WI38 (cell line): ENCODE results near the gene PNKP.

Experiments
- H3K4me3 ChIP-seq: 2 replicates; pipeline ENCODE4 v1.5.1; 2011; ENCODE audit warnings: low read depth, mild to moderate bottlenecking, control low read depth, low read length
- TF ChIP-seq, protein P1 (sequence below): IDR thresholded peaks from 2 replicates; pipeline ENCODE4 v1.5.1; 2012; ENCODE audit warnings: low read depth, mild to moderate bottlenecking, control low read depth, low read length

Gene PNKP

DNA sequence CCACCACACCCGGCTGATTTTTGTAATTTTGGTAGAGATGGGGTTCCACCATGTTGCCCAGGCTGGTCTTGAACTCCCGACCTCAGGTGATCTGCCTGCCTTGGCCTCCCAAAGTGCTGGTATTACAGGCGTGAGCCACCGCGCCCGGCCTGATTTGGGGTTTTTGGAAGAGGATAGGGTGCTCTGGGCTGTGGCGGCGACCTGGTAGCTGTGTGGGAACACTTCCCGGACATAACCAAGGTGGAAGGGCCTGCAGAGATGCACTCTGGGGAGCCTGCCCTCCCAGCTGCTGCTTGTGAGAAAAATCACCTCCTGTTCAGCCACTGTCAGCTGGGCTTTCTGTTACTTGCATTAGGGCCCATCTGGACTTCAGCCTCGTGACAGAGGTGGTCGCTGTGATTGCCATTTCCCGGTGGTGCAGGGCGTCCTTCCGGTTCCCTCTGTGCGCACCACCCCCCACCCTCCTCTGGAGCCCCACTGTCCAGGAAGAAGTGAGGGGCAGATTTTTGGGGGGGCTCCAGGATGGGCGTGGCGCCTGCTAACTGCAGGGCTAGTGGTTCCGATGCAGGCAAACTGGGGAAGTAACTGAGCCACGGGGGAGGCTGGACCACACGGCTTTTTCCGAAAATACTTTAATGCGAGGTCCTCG lies 21.8 kb upstream of the PNKP start:
- TF ChIP-seq, protein P1, sequence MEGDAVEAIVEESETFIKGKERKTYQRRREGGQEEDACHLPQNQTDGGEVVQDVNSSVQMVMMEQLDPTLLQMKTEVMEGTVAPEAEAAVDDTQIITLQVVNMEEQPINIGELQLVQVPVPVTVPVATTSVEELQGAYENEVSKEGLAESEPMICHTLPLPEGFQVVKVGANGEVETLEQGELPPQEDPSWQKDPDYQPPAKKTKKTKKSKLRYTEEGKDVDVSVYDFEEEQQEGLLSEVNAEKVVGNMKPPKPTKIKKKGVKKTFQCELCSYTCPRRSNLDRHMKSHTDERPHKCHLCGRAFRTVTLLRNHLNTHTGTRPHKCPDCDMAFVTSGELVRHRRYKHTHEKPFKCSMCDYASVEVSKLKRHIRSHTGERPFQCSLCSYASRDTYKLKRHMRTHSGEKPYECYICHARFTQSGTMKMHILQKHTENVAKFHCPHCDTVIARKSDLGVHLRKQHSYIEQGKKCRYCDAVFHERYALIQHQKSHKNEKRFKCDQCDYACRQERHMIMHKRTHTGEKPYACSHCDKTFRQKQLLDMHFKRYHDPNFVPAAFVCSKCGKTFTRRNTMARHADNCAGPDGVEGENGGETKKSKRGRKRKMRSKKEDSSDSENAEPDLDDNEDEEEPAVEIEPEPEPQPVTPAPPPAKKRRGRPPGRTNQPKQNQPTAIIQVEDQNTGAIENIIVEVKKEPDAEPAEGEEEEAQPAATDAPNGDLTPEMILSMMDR: no peak
- no peak overlapping the region for H3K4me3 ChIP-seq

DNA sequence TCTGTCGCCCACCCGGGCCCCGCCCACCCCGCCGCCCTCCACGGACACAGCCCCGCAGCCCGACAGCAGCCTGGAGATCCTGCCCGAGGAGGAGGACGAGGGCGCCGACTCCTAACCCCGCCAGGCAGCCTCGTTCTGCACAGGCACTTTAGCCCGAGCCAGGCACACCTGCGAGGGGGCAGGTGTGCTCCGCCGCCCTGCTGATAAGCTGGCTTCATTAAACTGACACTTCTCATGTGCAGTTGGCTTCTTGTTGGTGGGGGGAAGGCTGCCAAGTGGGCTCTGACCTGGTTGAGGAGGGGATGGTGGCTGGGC lies 21.1 kb upstream of the PNKP start:
- H3K4me3 ChIP-seq: no peak overlapping the region
- TF ChIP-seq, protein P1: no peak

DNA sequence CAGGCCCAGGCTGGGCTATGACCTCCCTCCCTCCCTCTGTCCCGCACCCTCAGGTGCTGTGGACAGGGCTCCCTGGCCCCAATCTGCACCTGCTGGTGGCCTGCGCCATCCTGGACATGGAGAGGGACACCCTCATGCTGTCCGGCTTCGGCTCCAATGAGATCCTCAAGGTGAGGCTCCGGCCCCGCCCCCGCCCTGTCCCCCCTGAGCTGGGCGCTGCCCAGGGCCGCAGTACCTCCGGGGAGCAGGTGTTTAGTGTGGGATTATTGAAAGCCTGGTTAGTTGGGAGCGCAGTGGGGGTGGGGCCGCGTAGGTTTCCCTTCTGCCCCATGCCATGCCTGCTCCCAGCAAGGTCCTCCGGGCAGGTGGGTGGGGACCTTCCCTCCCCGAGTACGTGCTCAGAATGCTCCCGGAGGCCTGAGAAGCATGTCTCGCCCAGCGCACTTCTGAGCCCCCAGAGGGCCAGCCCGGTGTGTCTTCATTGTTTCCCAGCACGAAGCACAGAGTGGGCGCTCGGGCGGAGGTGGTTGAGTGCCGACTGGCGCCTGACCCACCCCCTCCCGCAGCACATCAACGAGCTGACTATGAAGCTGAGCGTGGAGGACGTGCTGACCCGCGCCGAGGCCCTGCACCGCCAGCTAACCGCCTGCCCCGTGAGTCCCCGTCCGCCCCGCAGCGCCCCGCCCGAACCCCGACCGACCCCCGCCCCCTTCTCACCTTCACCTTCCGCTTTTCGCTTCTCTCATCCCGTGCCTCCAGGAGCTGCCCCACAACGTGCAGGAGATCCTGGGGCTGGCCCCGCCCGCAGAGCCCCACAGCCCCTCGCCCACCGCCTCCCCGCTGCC lies 20.5 kb upstream of the PNKP start:
- TF ChIP-seq, protein P1: no peak
- no peak overlapping the region for H3K4me3 ChIP-seq

DNA sequence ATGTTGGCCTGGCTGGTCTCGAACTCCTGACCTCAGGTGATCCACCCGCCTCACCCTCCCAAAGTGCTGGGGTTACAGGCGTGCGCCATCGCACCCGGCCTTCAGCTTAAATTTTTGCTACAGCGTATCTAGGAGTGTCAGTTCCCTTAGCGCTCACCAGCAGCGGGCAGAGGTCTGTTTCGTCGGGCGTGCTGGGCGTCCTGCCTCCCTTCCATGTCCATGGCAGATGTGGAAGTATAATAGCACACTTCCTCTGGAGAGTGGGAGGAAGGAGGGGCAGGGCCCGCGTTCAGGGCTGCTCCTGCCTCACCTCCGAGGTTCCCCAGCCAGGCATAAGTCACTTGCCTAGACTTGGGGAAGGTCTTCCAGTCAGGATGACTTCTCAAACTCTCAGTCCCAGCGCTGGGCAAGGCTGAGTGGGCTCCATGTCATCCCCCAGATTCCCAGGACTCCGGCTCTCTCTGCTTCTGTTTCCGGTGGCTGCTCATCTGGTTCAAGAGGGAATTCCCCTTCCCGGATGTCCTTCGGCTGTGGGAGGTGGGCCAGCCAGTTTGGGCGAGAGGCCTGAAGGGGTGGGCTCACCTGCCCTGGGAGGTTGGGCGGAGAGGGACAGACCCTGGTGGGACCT lies 19.8 kb upstream of the PNKP start:
- no peak overlapping the region for H3K4me3 ChIP-seq
- TF ChIP-seq, protein P1: no peak

DNA sequence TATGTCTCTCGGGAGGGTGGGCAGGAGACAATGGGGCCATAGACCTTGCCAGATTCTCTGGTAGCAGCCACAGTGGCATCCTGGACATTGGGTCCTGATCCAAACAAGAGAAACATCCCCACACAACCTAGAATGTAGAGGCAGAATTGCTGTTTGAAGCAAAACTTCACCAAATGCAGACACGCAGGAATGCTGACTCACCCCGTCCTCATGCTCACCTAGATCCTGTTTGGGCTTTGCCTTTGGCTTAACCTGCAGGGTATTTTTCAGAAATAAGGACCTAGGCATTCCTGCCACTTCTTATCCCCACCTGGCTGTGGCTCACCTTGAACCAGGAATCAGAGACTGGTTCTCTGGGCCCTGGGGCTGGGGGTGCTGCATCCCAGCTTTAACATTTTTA lies 17.4 kb upstream of the PNKP start:
- TF ChIP-seq, protein P1: no peak
- H3K4me3 ChIP-seq: no peak overlapping the region

DNA sequence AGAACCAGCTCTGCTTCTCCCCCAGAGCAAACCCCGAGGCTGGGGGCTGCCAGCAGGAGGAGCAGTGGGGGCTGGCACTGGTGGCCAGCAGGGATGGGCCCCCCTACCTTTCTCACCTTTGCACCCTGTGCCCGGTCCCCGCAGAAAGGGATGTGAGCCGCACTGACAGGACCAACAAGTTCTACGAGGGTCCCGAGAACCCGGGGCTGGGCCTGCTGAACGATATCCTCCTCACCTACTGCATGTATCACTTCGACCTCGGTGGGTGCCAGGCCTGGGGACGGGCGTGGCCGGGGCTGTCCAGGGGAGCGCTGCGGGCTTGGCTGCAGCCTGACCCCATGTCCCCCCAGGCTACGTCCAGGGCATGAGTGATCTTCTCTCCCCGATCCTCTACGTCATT lies 16.7 kb upstream of the PNKP start:
- H3K4me3 ChIP-seq: no peak overlapping the region
- TF ChIP-seq, protein P1: no peak

DNA sequence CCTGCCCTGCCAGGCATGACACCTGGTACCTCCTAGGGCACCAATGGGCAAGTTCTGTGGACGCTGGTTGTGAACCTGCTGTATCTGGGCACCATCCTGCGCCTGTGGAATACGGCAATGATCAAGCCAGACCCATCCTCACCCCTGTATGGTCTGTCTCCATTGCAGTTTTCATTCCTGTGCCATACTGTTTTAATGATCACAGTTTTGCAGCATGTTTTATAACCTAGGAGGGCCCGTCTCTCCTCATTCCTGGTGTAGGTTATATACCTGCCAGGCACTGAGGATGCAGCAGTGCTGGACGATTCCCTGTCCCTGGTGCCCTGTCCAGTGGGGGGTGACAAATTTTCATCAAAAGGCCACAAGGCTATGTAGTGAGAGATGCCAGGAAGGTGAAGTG lies 15.7 kb upstream of the PNKP start:
- TF ChIP-seq, protein P1: no peak
- no peak overlapping the region for H3K4me3 ChIP-seq
